HG03521 (cell line): Measurements from ENCODE around the gene ATP2B1.

Experiments
- ATAC-seq: cut with Tn5 transposase; IDR thresholded peaks from one replicate; pipeline ENCODE4 v1.9.1; 2021; ENCODE audit warnings: mild to moderate bottlenecking, moderate library complexity; ENCODE audit not compliant: unreplicated experiment

Gene ATP2B1

GRCh38 chr12:89662623-89663022, 46.0 kb downstream of the ATP2B1 start:
- ATAC-seq = no peak

- peak; percentile 36 for ATAC-seq
Observed at GRCh38 chr12:89661706-89662330, 46.8 kb downstream of the ATP2B1 start.

GRCh38 chr12:89657739-89658138, 50.9 kb downstream of the ATP2B1 start:
- ATAC-seq = no peak

GRCh38 chr12:89657066-89657465, 51.6 kb downstream of the ATP2B1 start:
- no peak for ATAC-seq

GRCh38 chr12:89655841-89656240, 52.8 kb downstream of the ATP2B1 start:
- ATAC-seq = no peak

GRCh38 chr12:89651192-89651591, 57.4 kb downstream of the ATP2B1 start:
- no peak for ATAC-seq

- ATAC-seq = no peak
Observed at GRCh38 chr12:89650239-89650638, 58.4 kb downstream of the ATP2B1 start.

GRCh38 chr12:89649820-89650219, 58.8 kb downstream of the ATP2B1 start:
- ATAC-seq = no peak

- ATAC-seq = no peak
Observed at GRCh38 chr12:89649139-89649538, 59.5 kb downstream of the ATP2B1 start.

- ATAC-seq = no peak
Observed at GRCh38 chr12:89648211-89648930, 60.3 kb downstream of the ATP2B1 start.

- no peak for ATAC-seq
Observed at GRCh38 chr12:89645434-89645833, 63.2 kb downstream of the ATP2B1 start.

- ATAC-seq = no peak
Observed at GRCh38 chr12:89642959-89643358, 65.7 kb downstream of the ATP2B1 start.

- ATAC-seq = no peak
Observed at GRCh38 chr12:89636776-89637160, 71.9 kb downstream of the ATP2B1 start.

GRCh38 chr12:89636052-89636775, 72.4 kb downstream of the ATP2B1 start:
- no peak for ATAC-seq

- ATAC-seq = no peak
Observed at GRCh38 chr12:89634508-89634907, 74.1 kb downstream of the ATP2B1 start.

- ATAC-seq = no peak
Observed at GRCh38 chr12:89632778-89633177, 75.9 kb downstream of the ATP2B1 start.

- ATAC-seq = no peak
Observed at GRCh38 chr12:89622115-89622514, 86.5 kb downstream of the ATP2B1 start.

- no peak for ATAC-seq
Observed at GRCh38 chr12:89621521-89621920, 87.1 kb downstream of the ATP2B1 start.

GRCh38 chr12:89619764-89620163, 88.9 kb downstream of the ATP2B1 start:
- no peak for ATAC-seq

GRCh38 chr12:89618113-89618862, 90.3 kb downstream of the ATP2B1 start:
- ATAC-seq = no peak

- no peak for ATAC-seq
Observed at GRCh38 chr12:89610366-89610765, 98.3 kb downstream of the ATP2B1 start.
